Dendritic cell treated with granulocyte-macrophage colony-stimulating factor and Interleukin-4, amounts not matched to agents 40 ng/mL and 50 ng/mL, for 4 days (primary cell): ENCODE results near the gene PSMG4.

Experiments used
- H3K27ac Mint-ChIP-seq: one replicate; pipeline ENCODE4 v1.8.0; 2022; ENCODE audit warnings: mild to moderate bottlenecking, mixed read lengths
- H3K27me3 Mint-ChIP-seq: one replicate; pipeline ENCODE4 v1.8.0; 2022; ENCODE audit warnings: mild to moderate bottlenecking, mixed read lengths
- H3K36me3 Mint-ChIP-seq: one replicate; pipeline ENCODE4 v1.8.0; 2022; ENCODE audit warnings: low read depth, mixed read lengths
- H3K4me1 Mint-ChIP-seq: one replicate; pipeline ENCODE4 v1.8.0; 2022; ENCODE audit warnings: low read depth, mixed read lengths
- H3K4me3 Mint-ChIP-seq: one replicate; pipeline ENCODE4 v1.8.0; 2022; ENCODE audit warnings: mild to moderate bottlenecking, moderate library complexity, mixed read lengths
- H3K9me3 Mint-ChIP-seq: one replicate; pipeline ENCODE4 v1.8.0; 2022; ENCODE audit warnings: mixed read lengths
- intact Hi-C: fragments of 100-400 bp; cut with micrococcal nuclease; formaldehyde crosslinking; loops from one replicate; pipeline ENCODE4 v1.15.0; 2022

The PSMG4 gene

GRCh38 chr6:3314176-3314575, 55.4 kb downstream of the PSMG4 start:
- Mint-ChIP-seq H3K36me3 (no peaks in the 10 kb centered on the region), H3K4me3 (no peak overlapping the region), H3K9me3 (no peaks in the 10 kb centered on the region), H3K27ac (no peak overlapping the region), H3K4me1 (peaks cover 14% of the 10 kb centered on the region), H3K27me3 (peaks cover 36% of the 10 kb centered on the region)
- intact Hi-C loops, result no loop called here

GRCh38 chr6:3314621-3315467, 56.1 kb downstream of the PSMG4 start:
- peaks cover 37% of the 10 kb centered on the region for H3K27me3 Mint-ChIP-seq
- H3K9me3 Mint-ChIP-seq, result no peaks in the 10 kb centered on the region
- intact Hi-C loops, result no loop called here
- no peak overlapping the region for H3K4me3 Mint-ChIP-seq
- no peaks in the 10 kb centered on the region for H3K36me3 Mint-ChIP-seq
- H3K4me1 Mint-ChIP-seq, result peaks cover 14% of the 10 kb centered on the region
- H3K27ac Mint-ChIP-seq, result no peak overlapping the region

- intact Hi-C loops, result no loop called here
Observed at GRCh38 chr6:3315841-3316240, 57.1 kb downstream of the PSMG4 start.

GRCh38 chr6:3316331-3316730, 57.6 kb downstream of the PSMG4 start:
- intact Hi-C loops, result no loop called here
- peaks cover 14% of the 10 kb centered on the region for H3K4me1 Mint-ChIP-seq
- H3K36me3 Mint-ChIP-seq, result no peaks in the 10 kb centered on the region
- H3K9me3 Mint-ChIP-seq, result no peaks in the 10 kb centered on the region
- H3K27me3 Mint-ChIP-seq, result peaks cover 30% of the 10 kb centered on the region
- no peak overlapping the region for H3K27ac Mint-ChIP-seq
- H3K4me3 Mint-ChIP-seq, result no peak overlapping the region

More at GRCh38 chr6:3315841-3316240, 57.1 kb downstream of the PSMG4 start:
- peaks cover 32% of the 10 kb centered on the region for H3K27me3 Mint-ChIP-seq
- no peaks in the 10 kb centered on the region for H3K36me3 Mint-ChIP-seq
- no peak overlapping the region for H3K27ac Mint-ChIP-seq
- peaks cover 14% of the 10 kb centered on the region for H3K4me1 Mint-ChIP-seq
- no peak overlapping the region for H3K4me3 Mint-ChIP-seq
- H3K9me3 Mint-ChIP-seq, result no peaks in the 10 kb centered on the region

GRCh38 chr6:3316818-3317217, 58.1 kb downstream of the PSMG4 start:
- Mint-ChIP-seq H3K36me3 (no peaks in the 10 kb centered on the region), H3K9me3 (no peaks in the 10 kb centered on the region), H3K27me3 (peaks cover 32% of the 10 kb centered on the region), H3K27ac (no peak overlapping the region), H3K4me3 (no peak overlapping the region), H3K4me1 (peaks cover 14% of the 10 kb centered on the region)
- intact Hi-C loops, result no loop called here
